Type B pancreatic cell (in vitro differentiated cells): ENCODE results near the gene THADA. TPM values are rescaled to one million over a fixed set of nuclear protein-coding genes. Genes with fewer than 3 reads are reported as not detected.

Source experiments
- DNase-seq: peaks from one replicate; pipeline ENCODE4 v3.0.0; 2021; ENCODE audit warnings: mixed read lengths; ENCODE audit not compliant: unreplicated experiment; ENCODE audit errors: extremely low spot score
- H3K27ac Mint-ChIP-seq: 2 replicates; pipeline ENCODE4 v1.8.0; 2021; ENCODE audit warnings: mild to moderate bottlenecking, mixed read lengths
- H3K27me3 Mint-ChIP-seq: 2 replicates; pipeline ENCODE4 v1.8.0; 2021; ENCODE audit warnings: mixed read lengths
- H3K36me3 Mint-ChIP-seq: 2 replicates; pipeline ENCODE4 v1.8.0; 2021; ENCODE audit warnings: mixed read lengths
- H3K4me1 Mint-ChIP-seq: one replicate; pipeline ENCODE4 v1.8.0; 2021; ENCODE audit warnings: mixed read lengths; ENCODE audit not compliant: unreplicated experiment
- H3K4me3 Mint-ChIP-seq: 2 replicates; pipeline ENCODE4 v1.8.0; 2021; ENCODE audit warnings: mild to moderate bottlenecking, mixed read lengths
- H3K9me3 Mint-ChIP-seq: 2 replicates; pipeline ENCODE4 v1.8.0; 2021; ENCODE audit warnings: mixed read lengths
- CTCF ChIP-seq: fragments of 200-600 bp; sonication (generic); conservative IDR thresholded peaks from 2 replicates; pipeline ENCODE4 v1.5.0; 2021; ENCODE audit warnings: antibody characterized with exemption, mild to moderate bottlenecking
- total RNA-seq: library from RNA; stranded (reverse); gene quantifications from 2 replicates; pipeline ENCODE4 v1.2.1, GENCODE V29; 2021; ENCODE audit warnings: low replicate concordance

The THADA gene
- total RNA-seq, 1 donor from 2014 or later: 35.6 TPM

GRCh38 chr2:43475922-43476321 is 119.9 kb downstream of the THADA start:
- H3K36me3 Mint-ChIP-seq: peaks cover 26% of the 10 kb centered on the region
- H3K9me3 Mint-ChIP-seq: peaks cover 4% of the 10 kb centered on the region
- no peak overlapping the region for H3K4me3 Mint-ChIP-seq
- H3K27ac Mint-ChIP-seq: peak overlapping the region; percentile 43
- no peaks in the 10 kb centered on the region for H3K27me3 Mint-ChIP-seq
- H3K4me1 Mint-ChIP-seq: peaks cover 33% of the 10 kb centered on the region
- TF ChIP-seq CTCF: no peak
- DNase-seq: no peak

- Mint-ChIP-seq H3K4me3 (no peak overlapping the region), H3K27ac (no peak overlapping the region), H3K27me3 (no peaks in the 10 kb centered on the region), H3K9me3 (peaks cover 4% of the 10 kb centered on the region), H3K4me1 (peaks cover 33% of the 10 kb centered on the region), H3K36me3 (peaks cover 30% of the 10 kb centered on the region)
- DNase-seq: no peak
- no peak for TF ChIP-seq CTCF
Measured at GRCh38 chr2:43475137-43475846, 120.5 kb downstream of the THADA start.

GRCh38 chr2:43474273-43474672 is 121.6 kb downstream of the THADA start:
- Mint-ChIP-seq H3K27me3 (no peaks in the 10 kb centered on the region), H3K4me1 (peaks cover 39% of the 10 kb centered on the region), H3K9me3 (peaks cover 4% of the 10 kb centered on the region), H3K4me3 (no peak overlapping the region), H3K36me3 (peaks cover 25% of the 10 kb centered on the region), H3K27ac (peak overlapping the region; percentile 3)
- no peak for TF ChIP-seq CTCF
- DNase-seq: no peak

GRCh38 chr2:43473767-43474166 is 122.1 kb downstream of the THADA start:
- Mint-ChIP-seq H3K9me3 (peaks cover 4% of the 10 kb centered on the region), H3K4me1 (peaks cover 42% of the 10 kb centered on the region), H3K36me3 (peaks cover 25% of the 10 kb centered on the region), H3K4me3 (no peak overlapping the region), H3K27me3 (no peaks in the 10 kb centered on the region), H3K27ac (peak overlapping the region; percentile 3)
- TF ChIP-seq CTCF: no peak
- no peak for DNase-seq

GRCh38 chr2:43472527-43473194 is 123.2 kb downstream of the THADA start:
- TF ChIP-seq CTCF: no peak
- Mint-ChIP-seq H3K4me3 (no peak overlapping the region), H3K27me3 (no peaks in the 10 kb centered on the region), H3K4me1 (peaks cover 42% of the 10 kb centered on the region), H3K36me3 (peaks cover 25% of the 10 kb centered on the region), H3K27ac (no peak overlapping the region), H3K9me3 (peaks cover 4% of the 10 kb centered on the region)
- DNase-seq: no peak
